ENCODE results near the gene NTNG2. TPM values are rescaled to one million over a fixed set of nuclear protein-coding genes. Genes with fewer than 3 reads are reported as not detected.
"Not testable (repeated sequence)": the region's sequence is repeated elsewhere in the genome, so short reads cannot be mapped to it uniquely, and the experiment has no call there.

Gene NTNG2
- total RNA-seq, 3 donors from 2014 or later = under 0.01 to 1.9 (median 0.29) TPM

GRCh38 chr9:132267660-132268059, 105.8 kb downstream of the NTNG2 start:
- H3K36me3 ChIP-seq = peaks cover 10% of the 10 kb centered on the region
- intact Hi-C loops (cut with DNase I; ENCODE audit: low total_unique reads) = no loop called here
- no peak overlapping the region for H3K4me3 ChIP-seq

GRCh38 chr9:132268725-132269352, 107.0 kb downstream of the NTNG2 start:
- Histone ChIP-seq H3K4me3 (no peak overlapping the region), H3K27me3 (no peaks in the 10 kb centered on the region), H3K4me1 (no peaks in the 10 kb centered on the region), H3K27ac (no peak overlapping the region), H3K36me3 (peaks cover 8% of the 10 kb centered on the region), H3K9me3 (no peaks in the 10 kb centered on the region)
- intact Hi-C loops (cut with DNase I; ENCODE audit: low total_unique reads) = no loop called here
- peak in 1 of 2 donors; percentile 38 for DNase-seq (ENCODE audit: low spot score in 2 of 2)
- no peak for TF ChIP-seq POLR2AphosphoS5 (IDR thresholded peaks at IDR 0.05)
- no peak for TF ChIP-seq POLR2A (IDR thresholded peaks at IDR 0.05)
- peak; percentile 74 to 77 (median 74) for TF ChIP-seq CTCF (IDR thresholded peaks at IDR 0.05)

More at GRCh38 chr9:132267660-132268059, 105.8 kb downstream of the NTNG2 start:
- Histone ChIP-seq H3K4me1 (no peaks in the 10 kb centered on the region), H3K9me3 (no peaks in the 10 kb centered on the region), H3K27me3 (no peaks in the 10 kb centered on the region), H3K27ac (no peak overlapping the region)
- no peak for DNase-seq (ENCODE audit: low spot score in 2 of 2)
- no peak for TF ChIP-seq POLR2AphosphoS5 (IDR thresholded peaks at IDR 0.05)
- TF ChIP-seq POLR2A (IDR thresholded peaks at IDR 0.05) = no peak
- no peak for TF ChIP-seq CTCF (IDR thresholded peaks at IDR 0.05)

- intact Hi-C loops (cut with DNase I; ENCODE audit: low total_unique reads); H3K4me3 ChIP-seq; H3K9me3 ChIP-seq; H3K4me1 ChIP-seq; H3K27ac ChIP-seq; H3K36me3 ChIP-seq; H3K27me3 ChIP-seq; DNase-seq (ENCODE audit: low spot score in 2 of 2): not testable (repeated sequence)
These were observed 108.1 kb downstream of the NTNG2 start for GRCh38 chr9:132269704-132270516.

- no peak overlapping the region for H3K4me3 ChIP-seq
- TF ChIP-seq POLR2A (IDR thresholded peaks at IDR 0.05) = no peak
- TF ChIP-seq POLR2AphosphoS5 (IDR thresholded peaks at IDR 0.05) = no peak
- TF ChIP-seq CTCF (IDR thresholded peaks at IDR 0.05) = no peak
- DNase-seq (ENCODE audit: low spot score in 2 of 2) = no peak
- H3K36me3 ChIP-seq = no peaks in the 10 kb centered on the region
- intact Hi-C loops (cut with DNase I; ENCODE audit: low total_unique reads) = no loop called here
- no peaks in the 10 kb centered on the region for H3K27me3 ChIP-seq
- no peak overlapping the region for H3K27ac ChIP-seq
- H3K4me1 ChIP-seq = no peaks in the 10 kb centered on the region
- H3K9me3 ChIP-seq = no peaks in the 10 kb centered on the region
These were observed 113.0 kb downstream of the NTNG2 start for GRCh38 chr9:132274861-132275260.

- intact Hi-C loops (cut with DNase I; ENCODE audit: low total_unique reads) = no loop called here
- TF ChIP-seq POLR2AphosphoS5 (IDR thresholded peaks at IDR 0.05) = no peak
- TF ChIP-seq CTCF (IDR thresholded peaks at IDR 0.05) = no peak
- TF ChIP-seq POLR2A (IDR thresholded peaks at IDR 0.05) = no peak
- Histone ChIP-seq H3K4me1 (no peaks in the 10 kb centered on the region), H3K36me3 (peaks cover 13% of the 10 kb centered on the region), H3K4me3 (no peak overlapping the region), H3K27me3 (no peaks in the 10 kb centered on the region), H3K27ac (no peak overlapping the region), H3K9me3 (no peaks in the 10 kb centered on the region)
- no peak for DNase-seq (ENCODE audit: low spot score in 2 of 2)
These were observed 121.3 kb downstream of the NTNG2 start for GRCh38 chr9:132283165-132283564.
